ENCODE measurements around the gene AGBL3. TPM values are rescaled to one million over a fixed set of nuclear protein-coding genes. Genes with fewer than 3 reads are reported as not detected.

The AGBL3 gene
- total RNA-seq, 1 donor from 2014 or later: 4.2 TPM

- H3K9ac ChIP-seq (ENCODE audit: low read depth in 1 of 3, low read length in 3 of 3): no peak overlapping the region
- H3K36me3 ChIP-seq (ENCODE audit: control insufficient read depth in 3 of 3, insufficient read depth in 3 of 3, low read length in 3 of 3): peaks cover 3 to 15% (median 5%) of the 10 kb centered on the region in 3 donors
- no peaks in the 10 kb centered on the region for H3K27me3 ChIP-seq (ENCODE audit: control insufficient read depth in 3 of 3, insufficient read depth in 3 of 3, low read length in 3 of 3)
- H3K27ac ChIP-seq (ENCODE audit: low read depth, low read length): peak overlapping the region; percentile 98
- H3K4me1 ChIP-seq (ENCODE audit: control insufficient read depth in 3 of 3, insufficient read depth in 3 of 3, low read length in 3 of 3): peaks cover 19 to 27% (median 24%) of the 10 kb centered on the region in 3 donors
- H3K9me3 ChIP-seq (ENCODE audit: control insufficient read depth in 3 of 3, low read length in 3 of 3): peaks cover 0 to 4% (median 2%) of the 10 kb centered on the region in 3 donors
- peak overlapping the region in 2 of 3 donors; percentile 1 to 89 for H3K4me3 ChIP-seq (ENCODE audit: low read length in 3 of 3)
These were observed 165.2 kb downstream of the AGBL3 start for GRCh38 chr7:135151533-135151932.

- Histone ChIP-seq H3K27me3 (ENCODE audit: control insufficient read depth in 3 of 3, insufficient read depth in 3 of 3, low read length in 3 of 3) (no peaks in the 10 kb centered on the region), H3K9me3 (ENCODE audit: control insufficient read depth in 3 of 3, low read length in 3 of 3) (peaks cover 0 to 4% (median 2%) of the 10 kb centered on the region in 3 donors), H3K4me1 (ENCODE audit: control insufficient read depth in 3 of 3, insufficient read depth in 3 of 3, low read length in 3 of 3) (peaks cover 25 to 28% (median 26%) of the 10 kb centered on the region in 3 donors), H3K27ac (ENCODE audit: low read depth, low read length) (peak overlapping the region; percentile 98), H3K9ac (ENCODE audit: low read depth in 1 of 3, low read length in 3 of 3) (no peak overlapping the region), H3K4me3 (ENCODE audit: low read length in 3 of 3) (no peak overlapping the region), H3K36me3 (ENCODE audit: control insufficient read depth in 3 of 3, insufficient read depth in 3 of 3, low read length in 3 of 3) (peaks cover 3 to 15% (median 6%) of the 10 kb centered on the region in 3 donors)
These were observed 166.1 kb downstream of the AGBL3 start for GRCh38 chr7:135152442-135152841.

- peaks cover 0 to 4% (median 2%) of the 10 kb centered on the region in 3 donors for H3K9me3 ChIP-seq (ENCODE audit: control insufficient read depth in 3 of 3, low read length in 3 of 3)
- peaks cover 43 to 45% (median 44%) of the 10 kb centered on the region in 3 donors for H3K4me1 ChIP-seq (ENCODE audit: control insufficient read depth in 3 of 3, insufficient read depth in 3 of 3, low read length in 3 of 3)
- no peaks in the 10 kb centered on the region for H3K27me3 ChIP-seq (ENCODE audit: control insufficient read depth in 3 of 3, insufficient read depth in 3 of 3, low read length in 3 of 3)
- no peak overlapping the region for H3K4me3 ChIP-seq (ENCODE audit: low read length in 3 of 3)
- H3K9ac ChIP-seq (ENCODE audit: low read depth in 1 of 3, low read length in 3 of 3): no peak overlapping the region
- H3K27ac ChIP-seq (ENCODE audit: low read depth, low read length): no peak overlapping the region
- H3K36me3 ChIP-seq (ENCODE audit: control insufficient read depth in 3 of 3, insufficient read depth in 3 of 3, low read length in 3 of 3): peaks cover 3 to 15% (median 8%) of the 10 kb centered on the region in 3 donors
These were observed 168.4 kb downstream of the AGBL3 start for GRCh38 chr7:135154734-135155133.

- no peak overlapping the region for H3K4me3 ChIP-seq (ENCODE audit: low read length in 3 of 3)
- H3K9me3 ChIP-seq (ENCODE audit: control insufficient read depth in 3 of 3, low read length in 3 of 3): peaks cover 0 to 4% (median 2%) of the 10 kb centered on the region in 3 donors
- H3K4me1 ChIP-seq (ENCODE audit: control insufficient read depth in 3 of 3, insufficient read depth in 3 of 3, low read length in 3 of 3): peaks cover 49 to 50% (median 49%) of the 10 kb centered on the region in 3 donors
- no peak overlapping the region for H3K27ac ChIP-seq (ENCODE audit: low read depth, low read length)
- H3K27me3 ChIP-seq (ENCODE audit: control insufficient read depth in 3 of 3, insufficient read depth in 3 of 3, low read length in 3 of 3): no peaks in the 10 kb centered on the region
- H3K36me3 ChIP-seq (ENCODE audit: control insufficient read depth in 3 of 3, insufficient read depth in 3 of 3, low read length in 3 of 3): peaks cover 3 to 13% (median 8%) of the 10 kb centered on the region in 3 donors
- H3K9ac ChIP-seq (ENCODE audit: low read depth in 1 of 3, low read length in 3 of 3): no peak overlapping the region
These were observed 170.0 kb downstream of the AGBL3 start for GRCh38 chr7:135156290-135156689.

GRCh38 chr7:135158141-135158655 lies 171.9 kb downstream of the AGBL3 start:
- H3K9me3 ChIP-seq (ENCODE audit: control insufficient read depth in 3 of 3, low read length in 3 of 3): peaks cover 0 to 4% (median 2%) of the 10 kb centered on the region in 3 donors
- H3K9ac ChIP-seq (ENCODE audit: low read depth in 1 of 3, low read length in 3 of 3): peak overlapping the region; percentile 58 to 73 (median 67)
- peaks cover 52 to 55% (median 53%) of the 10 kb centered on the region in 3 donors for H3K4me1 ChIP-seq (ENCODE audit: control insufficient read depth in 3 of 3, insufficient read depth in 3 of 3, low read length in 3 of 3)
- H3K36me3 ChIP-seq (ENCODE audit: control insufficient read depth in 3 of 3, insufficient read depth in 3 of 3, low read length in 3 of 3): peaks cover 0 to 3% (median 0%) of the 10 kb centered on the region in 3 donors
- H3K27me3 ChIP-seq (ENCODE audit: control insufficient read depth in 3 of 3, insufficient read depth in 3 of 3, low read length in 3 of 3): no peaks in the 10 kb centered on the region
- peak overlapping the region; percentile 89 for H3K27ac ChIP-seq (ENCODE audit: low read depth, low read length)
- H3K4me3 ChIP-seq (ENCODE audit: low read length in 3 of 3): peak overlapping the region; percentile 45 to 63 (median 58)

GRCh38 chr7:135158874-135159273 lies 172.6 kb downstream of the AGBL3 start:
- peaks cover 57 to 59% (median 59%) of the 10 kb centered on the region in 3 donors for H3K4me1 ChIP-seq (ENCODE audit: control insufficient read depth in 3 of 3, insufficient read depth in 3 of 3, low read length in 3 of 3)
- no peaks in the 10 kb centered on the region for H3K27me3 ChIP-seq (ENCODE audit: control insufficient read depth in 3 of 3, insufficient read depth in 3 of 3, low read length in 3 of 3)
- peaks cover 0 to 4% (median 2%) of the 10 kb centered on the region in 3 donors for H3K9me3 ChIP-seq (ENCODE audit: control insufficient read depth in 3 of 3, low read length in 3 of 3)
- H3K4me3 ChIP-seq (ENCODE audit: low read length in 3 of 3): peak overlapping the region; percentile 45 to 63 (median 58)
- peak overlapping the region; percentile 89 for H3K27ac ChIP-seq (ENCODE audit: low read depth, low read length)
- H3K9ac ChIP-seq (ENCODE audit: low read depth in 1 of 3, low read length in 3 of 3): peak overlapping the region; percentile 58 to 73 (median 59)
- peaks cover 0 to 3% (median 2%) of the 10 kb centered on the region in 3 donors for H3K36me3 ChIP-seq (ENCODE audit: control insufficient read depth in 3 of 3, insufficient read depth in 3 of 3, low read length in 3 of 3)

- H3K4me3 ChIP-seq (ENCODE audit: low read length in 3 of 3): peak overlapping the region in 2 of 3 donors; percentile 34 to 58
These were observed 173.2 kb downstream of the AGBL3 start for GRCh38 chr7:135159359-135160085.

GRCh38 chr7:135160098-135160857 lies 174.0 kb downstream of the AGBL3 start:
- peaks cover 0 to 3% (median 2%) of the 10 kb centered on the region in 3 donors for H3K36me3 ChIP-seq (ENCODE audit: control insufficient read depth in 3 of 3, insufficient read depth in 3 of 3, low read length in 3 of 3)
- H3K9ac ChIP-seq (ENCODE audit: low read depth in 1 of 3, low read length in 3 of 3): peak overlapping the region; percentile 23 to 58 (median 25)
- no peaks in the 10 kb centered on the region for H3K27me3 ChIP-seq (ENCODE audit: control insufficient read depth in 3 of 3, insufficient read depth in 3 of 3, low read length in 3 of 3)
- H3K4me3 ChIP-seq (ENCODE audit: low read length in 3 of 3): peak overlapping the region; percentile 15 to 41 (median 24)
- peak overlapping the region; percentile 89 for H3K27ac ChIP-seq (ENCODE audit: low read depth, low read length)
- peaks cover 0 to 4% (median 2%) of the 10 kb centered on the region in 3 donors for H3K9me3 ChIP-seq (ENCODE audit: control insufficient read depth in 3 of 3, low read length in 3 of 3)
- peaks cover 69 to 74% (median 73%) of the 10 kb centered on the region in 3 donors for H3K4me1 ChIP-seq (ENCODE audit: control insufficient read depth in 3 of 3, insufficient read depth in 3 of 3, low read length in 3 of 3)

More at GRCh38 chr7:135159359-135160085, 173.2 kb downstream of the AGBL3 start:
- peaks cover 61 to 66% (median 66%) of the 10 kb centered on the region in 3 donors for H3K4me1 ChIP-seq (ENCODE audit: control insufficient read depth in 3 of 3, insufficient read depth in 3 of 3, low read length in 3 of 3)
- peaks cover 0 to 4% (median 2%) of the 10 kb centered on the region in 3 donors for H3K9me3 ChIP-seq (ENCODE audit: control insufficient read depth in 3 of 3, low read length in 3 of 3)
- H3K36me3 ChIP-seq (ENCODE audit: control insufficient read depth in 3 of 3, insufficient read depth in 3 of 3, low read length in 3 of 3): peaks cover 0 to 3% (median 2%) of the 10 kb centered on the region in 3 donors
- peak overlapping the region; percentile 89 for H3K27ac ChIP-seq (ENCODE audit: low read depth, low read length)
- H3K27me3 ChIP-seq (ENCODE audit: control insufficient read depth in 3 of 3, insufficient read depth in 3 of 3, low read length in 3 of 3): no peaks in the 10 kb centered on the region
- H3K9ac ChIP-seq (ENCODE audit: low read depth in 1 of 3, low read length in 3 of 3): peak overlapping the region; percentile 58 to 73 (median 59)

- peak overlapping the region; percentile 89 for H3K27ac ChIP-seq (ENCODE audit: low read depth, low read length)
- H3K27me3 ChIP-seq (ENCODE audit: control insufficient read depth in 3 of 3, insufficient read depth in 3 of 3, low read length in 3 of 3): no peaks in the 10 kb centered on the region
- H3K36me3 ChIP-seq (ENCODE audit: control insufficient read depth in 3 of 3, insufficient read depth in 3 of 3, low read length in 3 of 3): peaks cover 6 to 9% (median 7%) of the 10 kb centered on the region in 3 donors
- peaks cover 0 to 2% (median under 1%) of the 10 kb centered on the region in 3 donors for H3K9me3 ChIP-seq (ENCODE audit: control insufficient read depth in 3 of 3, low read length in 3 of 3)
- H3K4me1 ChIP-seq (ENCODE audit: control insufficient read depth in 3 of 3, insufficient read depth in 3 of 3, low read length in 3 of 3): peaks cover 76 to 81% (median 81%) of the 10 kb centered on the region in 3 donors
- H3K9ac ChIP-seq (ENCODE audit: low read depth in 1 of 3, low read length in 3 of 3): peak overlapping the region in 2 of 3 donors; percentile 32 to 58
- H3K4me3 ChIP-seq (ENCODE audit: low read length in 3 of 3): peak overlapping the region; percentile 15 to 41 (median 24)
These were observed 174.7 kb downstream of the AGBL3 start for GRCh38 chr7:135160858-135161653.
